Measurements from ENCODE around the gene TRAPPC12. TPM values are rescaled to one million over a fixed set of nuclear protein-coding genes. Genes with fewer than 3 reads are reported as not detected.
"Not testable (repeated sequence)": the region's sequence is repeated elsewhere in the genome, so short reads cannot be mapped to it uniquely, and the experiment has no call there.

Gene TRAPPC12
- total RNA-seq, 2 donors from 2014 or later, result 66.5 to 80.4 TPM

GRCh38 chr2:3449936-3450335, 70.4 kb downstream of the TRAPPC12 start:
- peaks cover 3% of the 10 kb centered on the region for H3K36me3 Mint-ChIP-seq (ENCODE audit: low read depth)
- ATAC-seq (no peak), DNase-seq (no peak)
- H3K27ac Mint-ChIP-seq, result no peak overlapping the region
- no peak overlapping the region for H3K4me3 Mint-ChIP-seq
- no peaks in the 10 kb centered on the region for H3K9me3 ChIP-seq (ENCODE audit: control insufficient read depth, low read length, poor library complexity, severe bottlenecking)
- peaks cover 3% of the 10 kb centered on the region for H3K4me1 Mint-ChIP-seq
- H3K27me3 Mint-ChIP-seq, result no peaks in the 10 kb centered on the region

DNA sequence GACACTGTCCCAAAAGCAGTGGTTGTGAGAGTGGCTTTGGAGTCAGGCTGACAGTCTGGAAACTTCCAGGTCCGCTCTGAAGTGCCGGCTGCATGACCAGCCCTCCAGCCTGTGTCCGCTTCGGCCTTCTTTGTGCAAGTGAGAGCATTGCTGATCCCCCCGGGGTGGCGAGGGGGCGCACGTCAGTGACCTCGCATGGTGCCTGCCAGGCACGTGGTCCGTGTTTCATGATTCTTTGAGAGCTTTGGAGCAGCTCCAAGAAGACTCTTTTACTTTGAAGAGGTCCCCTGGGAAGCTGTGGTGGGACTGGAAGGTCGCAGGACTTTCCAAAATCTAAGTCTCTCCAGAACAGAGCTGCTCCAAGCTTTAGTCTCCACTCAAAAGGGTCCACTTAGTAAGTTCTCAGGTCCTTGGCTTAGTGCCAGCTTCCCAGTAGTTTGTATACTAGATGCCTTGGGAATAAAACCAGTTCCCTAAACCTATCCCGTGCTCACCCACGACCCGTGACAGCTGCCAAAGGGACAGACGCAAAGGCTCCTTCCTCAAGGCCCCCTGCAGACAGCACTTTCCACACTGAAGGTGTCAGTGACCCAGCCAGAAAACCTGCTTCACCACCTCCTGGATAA, 71.0 kb downstream of the TRAPPC12 start:
- H3K27me3 Mint-ChIP-seq, result no peaks in the 10 kb centered on the region
- H3K4me3 Mint-ChIP-seq, result no peak overlapping the region
- no peak for ATAC-seq
- H3K4me1 Mint-ChIP-seq, result peaks cover 6% of the 10 kb centered on the region
- DNase-seq, result no peak
- H3K9me3 ChIP-seq (ENCODE audit: control insufficient read depth, low read length, poor library complexity, severe bottlenecking), result no peaks in the 10 kb centered on the region
- H3K27ac Mint-ChIP-seq, result no peak overlapping the region
- peaks cover 3% of the 10 kb centered on the region for H3K36me3 Mint-ChIP-seq (ENCODE audit: low read depth)

- Mint-ChIP-seq H3K27ac (no peak overlapping the region), H3K4me1 (peaks cover 8% of the 10 kb centered on the region), H3K27me3 (no peaks in the 10 kb centered on the region), H3K4me3 (no peak overlapping the region), H3K36me3 (ENCODE audit: low read depth) (peaks cover 3% of the 10 kb centered on the region)
- DNase-seq (no peak), ATAC-seq (no peak)
- no peaks in the 10 kb centered on the region for H3K9me3 ChIP-seq (ENCODE audit: control insufficient read depth, low read length, poor library complexity, severe bottlenecking)
Observed at GRCh38 chr2:3451169-3451568, 71.7 kb downstream of the TRAPPC12 start.

- no peak for ATAC-seq
- Mint-ChIP-seq H3K4me3 (no peak overlapping the region), H3K4me1 (peaks cover 8% of the 10 kb centered on the region), H3K27me3 (no peaks in the 10 kb centered on the region), H3K27ac (no peak overlapping the region), H3K36me3 (ENCODE audit: low read depth) (peaks cover 3% of the 10 kb centered on the region)
- no peaks in the 10 kb centered on the region for H3K9me3 ChIP-seq (ENCODE audit: control insufficient read depth, low read length, poor library complexity, severe bottlenecking)
- no peak for DNase-seq
Observed at GRCh38 chr2:3451926-3452671, 72.6 kb downstream of the TRAPPC12 start.

GRCh38 chr2:3453190-3453999, 73.9 kb downstream of the TRAPPC12 start:
- no peaks in the 10 kb centered on the region for H3K9me3 ChIP-seq (ENCODE audit: control insufficient read depth, low read length, poor library complexity, severe bottlenecking)
- peaks cover 8% of the 10 kb centered on the region for H3K4me1 Mint-ChIP-seq
- H3K4me3 Mint-ChIP-seq, result no peak overlapping the region
- peak overlapping the region; percentile 69 for H3K27ac Mint-ChIP-seq
- no peak for DNase-seq
- peaks cover 4% of the 10 kb centered on the region for H3K36me3 Mint-ChIP-seq (ENCODE audit: low read depth)
- no peak for ATAC-seq
- no peaks in the 10 kb centered on the region for H3K27me3 Mint-ChIP-seq

GRCh38 chr2:3454005-3454404, 74.5 kb downstream of the TRAPPC12 start:
- not testable (repeated sequence) for H3K36me3 Mint-ChIP-seq (ENCODE audit: low read depth); H3K4me3 Mint-ChIP-seq; H3K9me3 ChIP-seq (ENCODE audit: control insufficient read depth, low read length, poor library complexity, severe bottlenecking); H3K4me1 Mint-ChIP-seq; DNase-seq; ATAC-seq; H3K27me3 Mint-ChIP-seq
- peak overlapping the region; percentile 69 for H3K27ac Mint-ChIP-seq

DNA sequence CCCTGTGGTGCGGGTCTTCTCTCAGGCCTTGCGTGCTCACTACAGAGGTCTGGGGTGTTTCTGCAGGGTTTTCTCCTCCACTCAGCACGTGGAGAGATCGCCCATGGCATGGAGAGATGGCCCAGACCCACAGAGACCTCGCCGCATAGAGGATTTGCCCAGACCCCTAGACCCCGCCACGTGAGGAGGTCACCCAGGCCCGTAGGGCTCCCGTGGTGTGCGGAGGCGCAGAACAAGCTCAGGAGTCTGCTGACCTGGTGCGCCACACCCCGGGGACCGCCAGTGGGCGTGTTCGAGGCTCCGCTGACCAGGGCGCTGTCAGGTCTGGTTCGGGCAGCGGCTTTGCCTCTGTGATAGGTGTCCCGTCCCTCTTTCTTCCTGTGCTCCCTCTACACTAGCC, 75.3 kb downstream of the TRAPPC12 start:
- DNase-seq, result no peak
- Mint-ChIP-seq H3K36me3 (ENCODE audit: low read depth) (peaks cover 2% of the 10 kb centered on the region), H3K27me3 (no peaks in the 10 kb centered on the region), H3K4me1 (peaks cover 8% of the 10 kb centered on the region), H3K4me3 (no peak overlapping the region), H3K27ac (no peak overlapping the region)
- no peak for ATAC-seq
- no peaks in the 10 kb centered on the region for H3K9me3 ChIP-seq (ENCODE audit: control insufficient read depth, low read length, poor library complexity, severe bottlenecking)

- no peaks in the 10 kb centered on the region for H3K27me3 Mint-ChIP-seq
- ATAC-seq, result no peak
- no peak for DNase-seq
- H3K4me3 Mint-ChIP-seq, result no peak overlapping the region
- H3K36me3 Mint-ChIP-seq (ENCODE audit: low read depth), result peaks cover 2% of the 10 kb centered on the region
- H3K4me1 Mint-ChIP-seq, result peaks cover 9% of the 10 kb centered on the region
- no peaks in the 10 kb centered on the region for H3K9me3 ChIP-seq (ENCODE audit: control insufficient read depth, low read length, poor library complexity, severe bottlenecking)
- H3K27ac Mint-ChIP-seq, result no peak overlapping the region
Observed at GRCh38 chr2:3456125-3456524, 76.6 kb downstream of the TRAPPC12 start.

GRCh38 chr2:3457524-3458395, 78.3 kb downstream of the TRAPPC12 start:
- Mint-ChIP-seq H3K27me3 (no peaks in the 10 kb centered on the region), H3K27ac (peak overlapping the region; percentile 49), H3K36me3 (ENCODE audit: low read depth) (peaks cover 2% of the 10 kb centered on the region), H3K4me3 (no peak overlapping the region), H3K4me1 (peaks cover 12% of the 10 kb centered on the region)
- no peak for DNase-seq
- no peak for ATAC-seq
- no peaks in the 10 kb centered on the region for H3K9me3 ChIP-seq (ENCODE audit: control insufficient read depth, low read length, poor library complexity, severe bottlenecking)

GRCh38 chr2:3458396-3459184, 79.1 kb downstream of the TRAPPC12 start:
- no peaks in the 10 kb centered on the region for H3K9me3 ChIP-seq (ENCODE audit: control insufficient read depth, low read length, poor library complexity, severe bottlenecking)
- peak overlapping the region; percentile 49 for H3K27ac Mint-ChIP-seq
- H3K4me3 Mint-ChIP-seq, result no peak overlapping the region
- DNase-seq (no peak), ATAC-seq (no peak)
- H3K4me1 Mint-ChIP-seq, result peaks cover 12% of the 10 kb centered on the region
- H3K27me3 Mint-ChIP-seq, result no peaks in the 10 kb centered on the region
- H3K36me3 Mint-ChIP-seq (ENCODE audit: low read depth), result peaks cover 2% of the 10 kb centered on the region

DNA sequence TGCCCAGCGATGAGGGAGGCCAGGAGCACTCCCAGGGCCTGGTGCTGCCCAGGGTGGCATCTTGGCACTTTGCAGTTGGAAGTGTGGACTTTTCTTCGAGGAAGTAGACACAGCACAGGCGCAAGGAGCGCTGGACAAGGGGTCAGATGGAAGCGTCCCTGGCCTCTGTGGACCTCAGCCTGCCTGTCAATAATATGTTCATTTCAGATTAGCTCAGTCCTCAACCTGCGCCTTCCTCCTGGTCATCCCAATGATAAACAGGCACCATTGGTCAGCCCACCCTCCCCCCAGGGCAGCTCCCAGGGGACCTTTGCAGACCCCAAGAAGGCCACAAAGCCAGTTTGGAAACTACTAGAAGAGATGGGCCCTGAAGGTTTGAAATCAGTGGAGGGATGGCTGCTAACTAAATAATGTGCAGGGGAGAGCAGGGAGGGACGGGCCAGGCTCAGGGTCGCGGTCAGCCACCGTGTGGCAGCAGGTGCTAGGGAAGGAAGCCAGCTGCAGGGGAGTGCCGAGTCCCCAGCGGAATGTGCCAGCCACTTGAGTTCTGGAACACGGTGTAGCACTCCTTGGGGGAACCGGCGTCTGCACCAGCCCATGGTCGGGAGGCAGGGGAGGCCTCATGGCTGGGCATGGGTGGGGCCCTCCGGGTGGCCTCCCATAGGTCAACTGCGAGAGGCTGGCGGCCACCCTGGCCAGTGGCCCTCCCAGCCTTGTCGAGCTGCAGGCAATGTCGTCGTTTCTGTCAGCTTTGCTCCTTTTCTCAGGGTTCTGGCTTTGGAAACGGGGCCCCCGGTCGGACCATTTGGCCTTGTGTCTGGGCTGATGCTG, 79.9 kb downstream of the TRAPPC12 start:
- Mint-ChIP-seq H3K27me3 (no peaks in the 10 kb centered on the region), H3K4me3 (no peak overlapping the region), H3K36me3 (ENCODE audit: low read depth) (peaks cover 5% of the 10 kb centered on the region), H3K27ac (peak overlapping the region; percentile 49), H3K4me1 (peaks cover 12% of the 10 kb centered on the region)
- DNase-seq, result no peak
- no peaks in the 10 kb centered on the region for H3K9me3 ChIP-seq (ENCODE audit: control insufficient read depth, low read length, poor library complexity, severe bottlenecking)
- no peak for ATAC-seq
